Neural cell (in vitro differentiated cells): ENCODE data around the gene DGKG. TPM values are rescaled to one million over a fixed set of nuclear protein-coding genes. Genes with fewer than 3 reads are reported as not detected.

Source experiments
- H2AFZ ChIP-seq: fragments of 200-600, 300-800 bp; sonication (generic), shearing (Covaris generic); 2 replicates; pipeline ENCODE4 v1.6.0; 2014; ENCODE audit warnings: low read depth, mild to moderate bottlenecking, antibody characterized with exemption, low read length, moderate library complexity
- H3F3A ChIP-seq: fragments of 200-600 bp; shearing (Covaris generic); 2 replicates; pipeline ENCODE4 v1.6.1; 2016; ENCODE audit warnings: mild to moderate bottlenecking, moderate library complexity, mixed read lengths, antibody characterized with exemption, low read length; ENCODE audit not compliant: insufficient read depth, poor library complexity, severe bottlenecking
- H3K27ac ChIP-seq: fragments of 200-600, 300-800 bp; sonication (generic), shearing (Covaris generic); 2 replicates; pipeline ENCODE4 v1.5.1; 2014; ENCODE audit warnings: mild to moderate bottlenecking, low read length, moderate library complexity
- H3K27me3 ChIP-seq: fragments of 300-800, 200-600 bp; sonication (generic), shearing (Covaris generic); 2 replicates; pipeline ENCODE4 v1.6.0; 2014; ENCODE audit warnings: mild to moderate bottlenecking, low read depth, low read length, moderate library complexity; ENCODE audit not compliant: insufficient read depth
- H3K36me3 ChIP-seq: fragments of 300-800, 200-600 bp; sonication (generic), shearing (Covaris generic); 2 replicates; pipeline ENCODE4 v1.5.1; 2014; ENCODE audit warnings: mild to moderate bottlenecking, antibody characterized with exemption, low read length, moderate library complexity; ENCODE audit not compliant: insufficient read depth
- H3K4me2 ChIP-seq: fragments of 300-800, 200-600 bp; sonication (generic), shearing (Covaris generic); 2 replicates; pipeline ENCODE4 v1.6.0; 2014; ENCODE audit warnings: mild to moderate bottlenecking, low read length
- H3K4me3 ChIP-seq: fragments of 300-800, 200-600 bp; sonication (generic), shearing (Covaris generic); 2 replicates; pipeline ENCODE4 v1.5.1; 2014; ENCODE audit warnings: mild to moderate bottlenecking, low read length, moderate library complexity
- H3K79me2 ChIP-seq: fragments of 200-600 bp; shearing (Covaris generic); replicated peaks from 2 replicates; pipeline ENCODE4 v1.6.0; 2014; ENCODE audit warnings: mild to moderate bottlenecking, low read length, moderate library complexity; ENCODE audit not compliant: insufficient read depth
- H3K9ac ChIP-seq: fragments of 300-800, 200-600 bp; sonication (generic), shearing (Covaris generic); 2 replicates; pipeline ENCODE4 v1.6.1; 2016; ENCODE audit warnings: mild to moderate bottlenecking, low read length, mixed read lengths
- H3K9me2 ChIP-seq: fragments of 200-600 bp; shearing (Covaris generic); 2 replicates; pipeline ENCODE4 v1.6.1; 2016; ENCODE audit warnings: mild to moderate bottlenecking, low read length, mixed read lengths; ENCODE audit not compliant: insufficient read depth
- H3K9me3 ChIP-seq: fragments of 200-600, 300-800 bp; sonication (generic), shearing (Covaris generic); 2 replicates; pipeline ENCODE4 v1.6.1; 2016; ENCODE audit warnings: mild to moderate bottlenecking, mixed run types, low read length, moderate library complexity, mixed read lengths
- H4K20me1 ChIP-seq: fragments of 200-600 bp; shearing (Covaris generic); 2 replicates; pipeline ENCODE4 v1.6.1; 2016; ENCODE audit warnings: mild to moderate bottlenecking, mixed run types; ENCODE audit not compliant: insufficient read depth
- EP300 ChIP-seq: fragments of 450-650 bp; conservative IDR thresholded peaks from 2 replicates; pipeline ENCODE4 v1.6.1; 2014; ENCODE audit warnings: antibody characterized with exemption, mild to moderate bottlenecking, moderate library complexity; ENCODE audit not compliant: poor library complexity, severe bottlenecking
- EZH2 ChIP-seq: fragments of 200-600, 300-800 bp; shearing (Covaris generic), sonication (generic); IDR thresholded peaks from 2 replicates; pipeline ENCODE4 v1.6.1; 2014; ENCODE audit warnings: antibody characterized with exemption, low read length, borderline replicate concordance, mild to moderate bottlenecking; ENCODE audit not compliant: insufficient read depth, poor library complexity, severe bottlenecking
- MXI1 ChIP-seq: fragments of 450-650 bp; conservative IDR thresholded peaks from 2 replicates; pipeline ENCODE4 v1.6.1; 2014; ENCODE audit warnings: antibody characterized with exemption, mild to moderate bottlenecking; ENCODE audit not compliant: poor library complexity, severe bottlenecking
- POLR2AphosphoS5 ChIP-seq: IDR thresholded peaks from 2 replicates; pipeline ENCODE4 v1.6.1; 2012
- RAD21 ChIP-seq: fragments of 450-650 bp; conservative IDR thresholded peaks from 2 replicates; pipeline ENCODE4 v1.6.1; 2014; ENCODE audit warnings: antibody characterized with exemption, mild to moderate bottlenecking, moderate library complexity
- SMC3 ChIP-seq: fragments of 450-650 bp; conservative IDR thresholded peaks from 2 replicates; pipeline ENCODE4 v1.6.1; 2014; ENCODE audit warnings: antibody characterized with exemption, mild to moderate bottlenecking, moderate library complexity; ENCODE audit not compliant: poor library complexity
- TAF1 ChIP-seq: IDR thresholded peaks from 2 replicates; pipeline ENCODE4 v1.6.1; 2012; ENCODE audit warnings: low read depth
- polyA plus RNA-seq: library from polyadenylated mRNA; depleted of rRNA; stranded (reverse); fragments of >200 nt; gene quantifications from 2 replicates; pipeline ENCODE4 v1.2.3, GENCODE V29; 2014
- TF ChIP-seq, protein P1 (sequence below): fragments of 450-650 bp; IDR thresholded peaks from 2 replicates; pipeline ENCODE4 v1.5.1; 2014; ENCODE audit warnings: antibody characterized with exemption, mild to moderate bottlenecking, moderate library complexity; ENCODE audit not compliant: poor library complexity, severe bottlenecking

Gene DGKG
- polyA plus RNA-seq, 1 donor from 2014 or later, result not detected

DNA sequence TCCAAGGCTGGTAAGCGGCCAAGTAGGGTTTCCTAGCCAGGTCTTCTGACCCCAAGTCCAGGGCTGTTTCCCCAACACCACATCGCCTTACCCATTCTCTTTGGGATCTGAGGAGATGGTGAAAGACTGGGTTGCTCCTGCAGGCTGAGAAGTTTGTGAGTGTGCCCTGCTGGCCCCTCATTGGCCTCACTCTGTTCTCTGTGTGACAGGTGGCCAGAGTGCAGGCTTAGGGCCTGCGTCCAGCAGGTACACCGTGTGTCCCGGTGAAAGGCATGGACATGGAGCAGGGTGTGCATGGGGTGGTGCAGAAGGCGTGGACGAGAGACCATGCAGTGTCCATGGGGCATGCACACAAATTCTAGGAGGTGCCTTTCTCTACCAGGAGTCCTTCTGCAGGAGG is 91.3 kb downstream of the DGKG start:
- no peak overlapping the region for H3K4me2 ChIP-seq
- H3K9me2 ChIP-seq, result no peaks in the 10 kb centered on the region
- H3K79me2 ChIP-seq, result no peaks in the 10 kb centered on the region

GRCh38 chr3:186268616-186269448 is 93.2 kb downstream of the DGKG start:
- no peaks in the 10 kb centered on the region for H3K9me2 ChIP-seq
- no peaks in the 10 kb centered on the region for H4K20me1 ChIP-seq
- H3K9me3 ChIP-seq, result no peaks in the 10 kb centered on the region
- no peak for TF ChIP-seq RAD21
- TF ChIP-seq SMC3, result no peak
- no peak for TF ChIP-seq POLR2AphosphoS5
- no peak for TF ChIP-seq TAF1
- no peak for TF ChIP-seq EP300
- no peak for TF ChIP-seq EZH2
- TF ChIP-seq MXI1, result no peak
- TF ChIP-seq, protein P1, sequence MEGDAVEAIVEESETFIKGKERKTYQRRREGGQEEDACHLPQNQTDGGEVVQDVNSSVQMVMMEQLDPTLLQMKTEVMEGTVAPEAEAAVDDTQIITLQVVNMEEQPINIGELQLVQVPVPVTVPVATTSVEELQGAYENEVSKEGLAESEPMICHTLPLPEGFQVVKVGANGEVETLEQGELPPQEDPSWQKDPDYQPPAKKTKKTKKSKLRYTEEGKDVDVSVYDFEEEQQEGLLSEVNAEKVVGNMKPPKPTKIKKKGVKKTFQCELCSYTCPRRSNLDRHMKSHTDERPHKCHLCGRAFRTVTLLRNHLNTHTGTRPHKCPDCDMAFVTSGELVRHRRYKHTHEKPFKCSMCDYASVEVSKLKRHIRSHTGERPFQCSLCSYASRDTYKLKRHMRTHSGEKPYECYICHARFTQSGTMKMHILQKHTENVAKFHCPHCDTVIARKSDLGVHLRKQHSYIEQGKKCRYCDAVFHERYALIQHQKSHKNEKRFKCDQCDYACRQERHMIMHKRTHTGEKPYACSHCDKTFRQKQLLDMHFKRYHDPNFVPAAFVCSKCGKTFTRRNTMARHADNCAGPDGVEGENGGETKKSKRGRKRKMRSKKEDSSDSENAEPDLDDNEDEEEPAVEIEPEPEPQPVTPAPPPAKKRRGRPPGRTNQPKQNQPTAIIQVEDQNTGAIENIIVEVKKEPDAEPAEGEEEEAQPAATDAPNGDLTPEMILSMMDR, result no peak
- H3K79me2 ChIP-seq, result no peaks in the 10 kb centered on the region
- no peaks in the 10 kb centered on the region for H3K27me3 ChIP-seq
- no peak overlapping the region for H2AFZ ChIP-seq
- no peak overlapping the region for H3K9ac ChIP-seq
- H3K27ac ChIP-seq, result no peak overlapping the region
- no peak overlapping the region for H3K4me3 ChIP-seq
- no peaks in the 10 kb centered on the region for H3F3A ChIP-seq
- H3K4me2 ChIP-seq, result no peak overlapping the region
- no peaks in the 10 kb centered on the region for H3K36me3 ChIP-seq

More for the DNA sequence above, 91.3 kb downstream of the DGKG start:
- no peak overlapping the region for H2AFZ ChIP-seq
- H3K4me3 ChIP-seq, result no peak overlapping the region
- H3F3A ChIP-seq, result no peaks in the 10 kb centered on the region
- no peaks in the 10 kb centered on the region for H3K9me3 ChIP-seq
- H3K9ac ChIP-seq, result no peak overlapping the region
- no peaks in the 10 kb centered on the region for H4K20me1 ChIP-seq
- TF ChIP-seq EZH2 (no peak), TAF1 (no peak), EP300 (no peak), POLR2AphosphoS5 (no peak), SMC3 (no peak), MXI1 (no peak)
- TF ChIP-seq, protein P1, result no peak
- no peak overlapping the region for H3K27ac ChIP-seq
- no peaks in the 10 kb centered on the region for H3K27me3 ChIP-seq
- no peaks in the 10 kb centered on the region for H3K36me3 ChIP-seq
